ENCODE results near the gene RNF121. TPM values are rescaled to one million over a fixed set of nuclear protein-coding genes. Genes with fewer than 3 reads are reported as not detected.

RNF121 gene
- total and polyA plus RNA-seq, 2 of the 13 experiments (the other 11 are each of a cell fraction or from before 2014, with no cell fraction given): 28.6 to 44.3 TPM

- WGBS (ENCODE audit: low lambda C conversion rate): 0% methylated on average over 3 of the region's 3 CpGs
- no peaks in the 10 kb centered on the region for H4K20me1 ChIP-seq (ENCODE audit: insufficient read depth, low read length)
- intact Hi-C loops (cut with micrococcal nuclease; ENCODE audit: unreplicated experiment) (no loop called here), in situ Hi-C loops (cut with HindIII; ENCODE audit: extremely low pct_ligation_motif_present, low pct_unique_long_range_greater_than_20kb) (no loop called here)
- ATAC-seq (peak; percentile 90), FAIRE-seq (peak; percentile 95), DNase-seq (ENCODE audit: low spot score) (peak; percentile 98)
- POLR2A ChIA-PET: interaction anchor here (1.2 to 4.8 kb wide), 3 partner anchors 9 to 59 kb away, joined by 3 to 34 read pairs (median 6); partner anchors contain the start of genes RNF121 and XNDC1N
- peak overlapping the region; percentile 69 for H3K4me2 ChIP-seq (ENCODE audit: low read depth, low read length)
- H3K4me3 ChIP-seq (replicated peaks in 1 of 3; ENCODE audit: insufficient read depth in 1 of 3, low read depth in 2 of 3, low read length in 3 of 3): peak overlapping the region in 2 of 3 experiments; percentile 31 to 32; a peak in 2 of 6 replicates
- CTCF ChIA-PET (ENCODE audit: low intra/inter-chr PET ratio, low total read pairs): no interaction called here
- peaks cover 71% of the 10 kb centered on the region for H3K4me1 ChIP-seq (ENCODE audit: insufficient read depth, low read length)
- BruUV-seq (replicated peaks): no TSS peak
- H3K9me3 ChIP-seq (ENCODE audit: low read length): no peaks in the 10 kb centered on the region
- peak overlapping the region; percentile 92 for H3K27ac ChIP-seq (ENCODE audit: extremely low read length, insufficient read depth, low read length)
- H3K79me2 ChIP-seq (ENCODE audit: insufficient read depth, low read length): peaks cover 69% of the 10 kb centered on the region
- H3K9ac ChIP-seq (ENCODE audit: insufficient read depth, low read depth, low read length): peak overlapping the region; percentile 64
- H3K27me3 ChIP-seq (ENCODE audit: control insufficient read depth in 1 of 2, insufficient read depth in 2 of 2, low read length in 2 of 2): no peaks in the 10 kb centered on the region
- no peak overlapping the region for H2AFZ ChIP-seq (ENCODE audit: low read length)
- peaks cover 0 to 2% of the 10 kb centered on the region in 2 experiments; a peak in 2 of 5 replicates for H3K36me3 ChIP-seq (replicated peaks in 1 of 2; ENCODE audit: control insufficient read depth in 1 of 2, insufficient read depth in 2 of 2, low read length in 2 of 2)
- no peak for TF ChIP-seq PLRG1 (conservative IDR thresholded peaks at IDR 0.05)
- TF ChIP-seq CBX2 (IDR thresholded peaks at IDR 0.05; ENCODE audit: low read depth, low read length): no peak
- TF ChIP-seq CBX2 (CRISPR knock-in tag; IDR thresholded peaks at IDR 0.05; ENCODE audit: low read depth): no peak
- TF ChIP-seq PLSCR1 (CRISPR knock-in tag; IDR thresholded peaks at IDR 0.05; ENCODE audit: borderline replicate concordance): no peak
- no peak for TF ChIP-seq TARDBP (CRISPR knock-in tag; IDR thresholded peaks at IDR 0.05)
- no peak for TF ChIP-seq ZNF451 (CRISPR knock-in tag; IDR thresholded peaks at IDR 0.05)
- TF ChIP-seq PTBP1 (IDR thresholded peaks at IDR 0.05; ENCODE audit: low read depth, low read length, poor library complexity, severe bottlenecking): no peak
- TF ChIP-seq BCLAF1 (IDR thresholded peaks at IDR 0.05): no peak
- peak; percentile 73; the same call in 1 of the 2 replicates for TF ChIP-seq HMG20A (CRISPR knock-in tag; IDR thresholded peaks at IDR 0.05; ENCODE audit: borderline replicate concordance)
- no peak for TF ChIP-seq SP1 (IDR thresholded peaks at IDR 0.05)
- TF ChIP-seq SP1 (CRISPR knock-in tag; IDR thresholded peaks at IDR 0.05): no peak
- no peak for TF ChIP-seq TSC22D2 (CRISPR knock-in tag; IDR thresholded peaks at IDR 0.05; ENCODE audit: borderline replicate concordance)
- no peak for TF ChIP-seq ZNF691 (CRISPR knock-in tag; IDR thresholded peaks at IDR 0.05; ENCODE audit: borderline replicate concordance, low read depth)
- TF ChIP-seq CHCHD3 (CRISPR knock-in tag; IDR thresholded peaks at IDR 0.05): no peak
- TF ChIP-seq DRAP1 (CRISPR knock-in tag; IDR thresholded peaks at IDR 0.05): peak; percentile 41; the same call in 1 of the 2 replicates
- TF ChIP-seq GLI4 (CRISPR knock-in tag; IDR thresholded peaks at IDR 0.05; ENCODE audit: borderline replicate concordance): no peak
- no peak for TF ChIP-seq ZNF354B (CRISPR knock-in tag; IDR thresholded peaks at IDR 0.05)
- no peak for TF ChIP-seq RORA (CRISPR knock-in tag; IDR thresholded peaks at IDR 0.05)
- no peak for TF ChIP-seq RBAK (CRISPR knock-in tag; IDR thresholded peaks at IDR 0.05)
- no peak for TF ChIP-seq HMGXB4 (CRISPR knock-in tag; IDR thresholded peaks at IDR 0.05; ENCODE audit: borderline replicate concordance in 1 of 2, low read depth in 1 of 2)
Measured at GRCh38 chr11:71947498-71947897, 18.7 kb downstream of the RNF121 start.

All from HepG2 (cell line).